ENCODE data around the gene FITM1.
"Not testable (repeated sequence)": the region's sequence is repeated elsewhere in the genome, so short reads cannot be mapped to it uniquely, and the experiment has no call there.

The FITM1 gene

DNA sequence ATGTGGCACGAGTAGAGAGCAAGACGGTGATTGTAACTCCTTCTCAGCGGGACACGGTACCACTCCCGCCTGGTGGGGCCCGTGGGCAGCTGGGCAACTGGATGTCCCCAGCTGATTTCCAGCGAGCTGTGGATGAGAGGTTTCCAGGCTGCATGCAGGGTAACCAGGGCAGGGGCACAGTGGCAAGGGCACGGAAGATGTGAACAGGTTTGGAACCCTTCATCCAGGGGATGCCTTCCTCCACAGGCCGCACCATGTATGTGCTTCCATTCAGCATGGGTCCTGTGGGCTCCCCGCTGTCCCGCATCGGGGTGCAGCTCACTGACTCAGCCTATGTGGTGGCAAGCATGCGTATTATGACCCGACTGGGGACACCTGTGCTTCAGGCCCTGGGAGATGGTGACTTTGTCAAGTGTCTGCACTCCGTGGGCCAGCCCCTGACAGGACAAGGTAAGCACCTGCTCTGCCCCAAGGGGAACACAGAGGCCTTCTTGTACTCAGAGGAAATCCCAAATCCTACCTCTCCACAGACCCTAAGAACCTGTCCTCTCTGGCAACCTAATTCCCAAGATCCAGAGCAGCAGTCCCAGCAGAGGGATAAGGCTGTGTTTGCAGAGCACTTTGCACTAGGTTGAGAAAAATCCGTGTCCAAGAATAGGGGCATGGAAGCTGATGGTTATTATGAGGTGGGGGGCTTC, 32.1 kb upstream of the FITM1 start:
- no peak for DNase-seq (ENCODE audit: low spot score)

DNA sequence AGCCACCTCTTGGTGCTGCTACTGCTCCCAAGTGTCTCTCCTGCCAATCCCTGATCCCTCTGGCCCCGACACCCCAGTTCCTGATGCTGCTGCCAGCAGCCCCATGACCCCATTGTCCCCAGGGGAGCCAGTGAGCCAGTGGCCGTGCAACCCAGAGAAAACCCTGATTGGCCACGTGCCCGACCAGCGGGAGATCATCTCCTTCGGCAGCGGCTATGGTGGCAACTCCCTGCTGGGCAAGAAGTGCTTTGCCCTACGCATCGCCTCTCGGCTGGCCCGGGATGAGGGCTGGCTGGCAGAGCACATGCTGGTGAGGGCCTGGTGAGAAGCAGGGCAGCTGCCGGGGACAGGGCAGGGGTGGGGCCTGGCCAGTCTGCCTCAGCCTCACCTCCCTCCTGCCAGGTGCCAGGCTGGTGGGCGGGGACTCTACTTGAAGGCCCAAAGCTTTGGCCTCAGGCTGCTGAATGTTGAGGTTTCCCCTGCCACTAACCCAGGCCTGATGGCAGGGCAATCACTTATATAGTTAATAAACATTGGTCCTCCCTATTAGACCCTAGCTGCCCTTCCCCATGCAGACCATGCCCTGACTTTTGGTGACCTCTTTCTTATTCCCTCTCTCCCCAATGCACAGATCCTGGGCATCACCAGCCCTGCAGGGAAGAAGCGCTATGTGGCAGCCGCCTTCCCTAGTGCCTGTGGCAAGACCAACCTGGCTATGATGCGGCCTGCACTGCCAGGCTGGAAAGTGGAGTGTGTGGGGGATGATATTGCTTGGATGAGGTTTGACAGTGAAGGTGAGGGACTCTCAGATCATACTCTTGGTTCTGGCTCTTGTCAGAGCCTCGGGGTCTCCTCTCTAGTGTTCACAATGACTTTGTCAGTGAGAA, 31.3 kb upstream of the FITM1 start:
- DNase-seq (ENCODE audit: low spot score) = no peak

DNA sequence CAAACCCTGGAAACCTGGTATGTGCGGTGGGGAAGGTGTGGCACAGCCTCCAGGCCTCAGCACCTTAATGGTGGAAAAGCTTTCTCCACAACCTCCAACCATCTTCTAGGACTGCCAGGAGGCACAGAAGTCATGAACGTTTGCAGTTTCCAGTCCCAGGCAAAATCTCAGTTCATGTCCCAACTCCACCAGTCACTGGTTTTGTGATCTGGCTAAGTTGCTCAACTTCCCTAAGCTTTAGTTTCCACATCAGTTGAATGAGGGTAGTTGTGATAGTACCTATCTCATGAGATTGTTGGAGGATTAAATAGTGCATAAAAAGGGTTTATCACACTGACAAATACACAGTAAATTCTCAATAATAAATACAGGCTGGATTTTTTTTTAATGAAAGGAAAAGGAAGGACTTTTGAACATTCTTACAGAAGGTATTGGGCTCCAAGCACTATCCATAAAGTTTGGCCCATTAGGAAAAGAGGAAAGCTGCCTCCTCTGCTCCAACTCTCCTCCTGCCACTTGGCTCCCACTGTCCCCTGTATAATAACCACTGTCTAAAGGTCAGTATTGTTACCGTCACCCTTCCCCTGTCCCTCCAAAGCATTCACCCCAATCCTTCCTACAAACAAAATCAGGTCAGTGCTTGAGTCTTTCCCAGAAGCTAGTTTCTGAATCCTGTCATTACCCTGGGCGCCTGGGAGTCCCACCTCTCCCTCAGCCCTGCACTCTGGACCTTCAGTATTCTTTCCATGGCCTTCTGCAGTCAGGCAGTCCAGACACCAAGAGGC, 30.1 kb upstream of the FITM1 start:
- no peak for DNase-seq (ENCODE audit: low spot score)

DNA sequence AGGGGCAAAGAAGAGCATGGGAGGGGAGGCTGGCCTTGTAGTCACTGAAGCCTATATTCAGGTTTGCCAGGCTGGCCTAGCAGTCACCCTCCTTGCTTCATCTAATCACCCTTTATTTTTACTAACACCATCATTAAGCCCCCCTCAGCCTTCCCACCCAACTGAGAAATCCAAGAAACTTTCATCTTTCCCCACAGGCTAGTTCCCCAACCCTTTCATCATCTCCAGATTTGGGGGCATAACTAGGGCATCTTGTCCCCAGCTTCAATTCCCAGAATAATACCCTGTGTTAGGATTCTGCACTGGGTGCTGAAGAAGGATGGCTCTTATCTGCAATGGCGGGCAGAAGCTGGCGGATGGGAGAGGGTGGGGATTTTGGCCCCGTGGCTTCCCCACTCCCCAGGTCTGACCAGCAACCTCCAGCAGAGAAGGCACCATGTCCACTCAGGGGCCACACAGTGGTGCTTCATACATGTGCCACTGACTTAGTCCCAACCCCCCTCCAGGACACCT, 29.4 kb upstream of the FITM1 start:
- no peak for DNase-seq (ENCODE audit: low spot score)

DNA sequence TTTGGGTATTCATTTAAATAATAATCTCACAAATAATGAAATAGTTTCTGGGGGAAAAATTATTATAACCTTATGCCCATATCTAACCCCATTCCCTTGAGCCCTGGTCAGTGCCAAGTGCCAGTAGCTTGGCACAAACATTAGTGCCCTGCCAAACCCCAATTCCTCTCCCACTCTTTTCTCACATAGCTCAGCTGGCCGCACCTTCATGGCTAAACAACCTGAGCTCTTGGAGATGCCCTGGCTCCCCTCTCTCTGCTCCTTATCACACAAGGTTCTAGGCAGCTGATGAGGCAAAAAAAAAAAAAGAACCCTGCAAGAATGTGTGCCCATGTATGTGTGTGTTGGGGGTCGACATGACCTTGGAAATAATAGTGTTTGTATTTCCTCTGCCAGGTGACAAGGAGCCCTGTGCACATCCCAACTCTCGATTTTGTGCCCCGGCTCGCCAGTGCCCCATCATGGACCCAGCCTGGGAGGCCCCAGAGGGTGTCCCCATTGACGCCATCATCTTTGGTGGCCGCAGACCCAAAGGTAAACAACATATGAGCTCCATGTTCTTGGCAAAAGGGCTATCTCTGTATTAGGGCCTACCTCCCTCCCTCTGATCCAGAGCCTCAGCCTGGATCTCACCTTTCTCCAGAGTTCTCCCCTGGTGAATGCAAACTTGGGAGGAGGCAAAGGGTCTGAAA, 28.0 kb upstream of the FITM1 start:
- DNase-seq (ENCODE audit: low spot score) = no peak

DNA sequence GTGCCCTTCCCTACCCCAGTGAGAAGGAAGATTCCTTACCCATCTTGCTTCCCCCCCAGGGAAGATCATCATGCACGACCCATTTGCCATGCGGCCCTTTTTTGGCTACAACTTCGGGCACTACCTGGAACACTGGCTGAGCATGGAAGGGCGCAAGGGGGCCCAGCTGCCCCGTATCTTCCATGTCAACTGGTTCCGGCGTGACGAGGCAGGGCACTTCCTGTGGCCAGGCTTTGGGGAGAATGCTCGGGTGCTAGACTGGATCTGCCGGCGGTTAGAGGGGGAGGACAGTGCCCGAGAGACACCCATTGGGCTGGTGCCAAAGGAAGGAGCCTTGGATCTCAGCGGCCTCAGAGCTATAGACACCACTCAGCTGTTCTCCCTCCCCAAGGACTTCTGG, 27.0 kb upstream of the FITM1 start:
- no peak for DNase-seq (ENCODE audit: low spot score)

DNA sequence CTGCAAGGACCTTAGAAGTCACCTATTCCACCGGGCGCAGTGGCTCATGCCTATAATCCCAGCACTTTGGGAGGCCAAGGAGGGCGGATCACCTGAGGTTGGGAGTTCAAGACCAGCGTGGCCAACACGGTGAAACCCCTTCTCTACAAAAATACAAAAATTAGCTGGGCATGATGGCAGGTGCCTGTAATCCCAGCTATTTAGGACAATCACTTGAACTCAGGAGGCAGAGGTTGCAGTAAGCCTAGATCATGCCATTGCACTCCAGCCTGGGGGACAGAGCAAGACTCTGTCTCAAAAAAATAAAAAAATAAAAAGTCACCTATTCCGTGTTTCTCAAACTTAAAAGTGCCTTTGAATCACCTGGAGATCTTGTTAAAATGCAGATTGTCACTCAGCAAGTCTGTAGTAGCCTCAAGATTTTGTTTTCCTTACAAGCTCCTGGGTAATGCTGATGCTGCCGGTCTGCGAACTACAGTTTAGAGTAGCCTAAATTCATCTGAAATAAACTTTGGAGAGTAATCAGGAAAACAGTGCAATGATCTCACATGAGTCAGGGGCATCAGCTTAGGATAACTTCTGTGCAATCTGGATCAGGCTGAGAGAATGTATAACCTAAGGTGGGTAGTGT, 24.7 kb upstream of the FITM1 start:
- not testable (repeated sequence) for DNase-seq (ENCODE audit: low spot score)

DNA sequence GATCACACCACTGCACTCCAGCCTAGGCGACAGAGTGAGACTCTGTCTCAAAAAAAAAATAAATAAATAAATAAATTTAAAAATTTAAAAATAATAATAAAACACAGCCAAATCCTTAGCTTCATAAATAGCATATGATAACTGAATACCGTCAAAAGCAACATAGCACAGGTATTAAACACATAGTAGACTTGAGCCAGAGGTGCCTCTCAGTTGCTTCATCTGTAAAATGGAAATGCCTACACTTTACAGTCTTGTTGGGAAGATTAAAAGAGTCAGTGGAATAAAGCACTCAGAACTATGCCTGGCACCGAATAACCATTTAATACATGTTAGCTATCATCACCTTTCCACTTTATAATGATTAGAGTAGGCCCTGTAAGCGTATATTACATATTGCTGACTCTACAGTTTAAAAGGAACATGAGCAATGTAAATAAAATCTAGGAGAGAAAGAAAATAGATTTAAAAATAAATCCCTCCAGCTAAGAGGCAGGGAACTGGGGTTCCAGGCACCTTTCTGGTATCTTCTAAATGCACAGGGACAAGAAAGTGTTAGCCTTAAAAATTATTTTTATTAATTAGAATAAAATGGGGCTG, 23.7 kb upstream of the FITM1 start:
- DNase-seq (ENCODE audit: low spot score) = no peak

DNA sequence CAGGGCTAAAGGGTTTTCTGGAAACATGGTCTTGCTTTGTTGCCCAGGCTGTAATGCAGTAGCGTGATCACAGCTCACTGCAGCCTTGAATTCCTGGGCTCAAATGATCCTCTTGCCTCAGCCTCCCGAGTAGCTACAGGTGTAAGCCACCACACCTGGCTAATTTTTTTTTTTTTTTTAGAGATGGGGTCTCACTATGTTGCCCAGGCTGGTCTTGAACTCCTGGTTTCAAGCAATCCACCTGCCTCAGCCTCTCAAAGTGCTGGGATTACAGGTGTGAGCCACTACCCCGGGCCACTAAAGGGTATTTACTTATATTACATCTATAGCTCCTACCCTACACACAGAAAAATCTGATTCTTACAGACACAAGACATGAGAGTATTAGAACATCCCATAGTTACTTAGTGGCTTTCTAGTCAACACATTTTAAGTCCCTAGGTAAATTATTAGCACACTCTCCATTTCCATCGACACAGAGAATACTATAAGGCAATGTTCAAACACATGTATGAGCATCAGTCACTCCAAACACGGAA, 22.1 kb upstream of the FITM1 start:
- no peak for DNase-seq (ENCODE audit: low spot score)

DNA sequence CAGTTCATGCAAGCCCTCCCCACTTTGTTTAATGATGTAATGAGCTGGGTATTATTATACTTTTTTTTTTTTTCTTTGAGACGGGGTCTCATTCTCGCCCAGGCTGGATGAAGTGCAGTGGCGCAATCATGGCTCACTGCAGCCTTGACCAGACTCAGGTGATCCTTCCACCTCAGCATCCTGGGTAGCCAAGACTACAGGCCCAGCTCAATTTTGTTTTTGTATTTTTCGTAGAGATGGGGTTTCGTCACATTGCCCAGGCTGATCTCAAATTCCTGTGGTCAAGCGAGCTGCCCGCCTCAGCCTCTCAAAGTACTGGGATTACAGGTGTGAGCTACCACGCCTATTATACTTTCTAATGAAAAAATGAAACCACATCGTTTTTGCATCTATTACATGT, 20.4 kb upstream of the FITM1 start:
- no peak for DNase-seq (ENCODE audit: low spot score)

DNA sequence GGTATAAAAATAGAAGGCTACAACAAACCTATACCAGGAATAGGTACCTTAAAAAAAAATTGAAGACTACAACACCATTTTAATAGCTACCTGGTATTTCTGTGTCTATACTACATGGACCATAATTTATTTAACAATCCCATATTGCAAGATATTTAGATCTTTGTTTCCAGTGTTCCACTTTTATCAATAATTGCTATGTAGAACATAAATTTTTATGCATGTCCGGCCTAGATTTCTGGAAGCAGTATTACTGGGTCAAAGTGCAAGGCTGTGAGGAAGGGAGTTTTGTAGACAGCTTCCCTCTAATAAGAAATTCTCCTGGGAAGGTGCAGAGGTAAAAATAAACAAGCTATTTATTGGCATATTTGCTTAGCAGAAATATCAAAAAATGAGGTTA, 19.9 kb upstream of the FITM1 start:
- no peak for DNase-seq (ENCODE audit: low spot score)

DNA sequence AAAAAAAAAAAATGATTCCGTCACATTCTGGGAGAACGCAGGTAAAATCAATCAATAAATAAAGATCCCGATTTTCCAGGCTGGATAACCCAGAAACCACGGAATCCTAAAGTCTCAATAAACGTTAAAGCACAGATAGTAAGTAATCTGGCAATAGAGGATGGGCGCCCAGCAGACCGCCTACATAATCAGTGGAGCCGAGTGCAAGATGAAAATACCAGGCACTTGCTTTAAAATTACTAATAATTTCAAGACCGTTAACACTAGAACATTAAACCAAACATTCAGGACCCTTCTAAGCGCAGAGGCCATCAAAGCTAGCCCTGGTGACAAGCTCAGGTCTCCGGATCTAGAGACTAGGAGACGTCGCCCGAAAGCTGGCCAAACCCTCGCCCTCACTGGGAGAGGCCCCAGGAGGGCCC, 17.1 kb upstream of the FITM1 start:
- no peak for DNase-seq (ENCODE audit: low spot score)

DNA sequence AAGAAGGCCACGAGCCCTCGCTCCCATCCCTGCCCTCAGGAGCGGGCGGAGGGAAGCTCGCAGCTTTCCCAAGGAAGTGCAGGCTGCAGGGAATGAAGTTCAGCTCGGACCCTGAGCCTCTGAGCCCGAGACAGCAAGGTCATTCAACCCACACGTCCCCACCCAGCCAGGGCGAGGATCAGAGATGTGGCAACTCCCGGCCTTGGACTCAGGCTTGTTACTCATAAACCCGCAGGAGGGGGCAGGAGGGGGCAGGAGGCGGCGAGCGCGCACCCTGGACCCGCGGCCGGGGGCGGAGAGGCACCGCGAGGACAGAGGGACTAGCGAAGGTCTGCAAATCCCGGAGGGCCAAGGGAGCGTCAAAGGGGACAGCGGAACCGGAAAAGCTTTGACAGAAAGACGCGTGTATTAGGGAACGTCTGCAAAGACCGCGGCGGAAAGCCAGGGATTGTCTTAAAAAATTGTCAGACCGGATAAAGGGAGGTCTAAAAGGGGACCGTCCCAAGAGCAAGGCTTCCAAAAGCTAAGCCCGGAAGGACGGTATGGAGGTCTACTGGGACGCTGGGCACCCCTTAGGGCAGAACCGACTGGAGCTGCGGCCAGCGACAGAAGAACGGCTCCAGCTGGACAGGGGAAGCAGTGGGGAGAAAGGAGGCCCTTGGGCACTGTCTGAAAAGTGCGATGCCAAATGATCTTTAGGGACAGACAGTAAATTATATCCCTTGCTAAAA, 16.5 kb upstream of the FITM1 start:
- peak; percentile 89 for DNase-seq (ENCODE audit: low spot score)

DNA sequence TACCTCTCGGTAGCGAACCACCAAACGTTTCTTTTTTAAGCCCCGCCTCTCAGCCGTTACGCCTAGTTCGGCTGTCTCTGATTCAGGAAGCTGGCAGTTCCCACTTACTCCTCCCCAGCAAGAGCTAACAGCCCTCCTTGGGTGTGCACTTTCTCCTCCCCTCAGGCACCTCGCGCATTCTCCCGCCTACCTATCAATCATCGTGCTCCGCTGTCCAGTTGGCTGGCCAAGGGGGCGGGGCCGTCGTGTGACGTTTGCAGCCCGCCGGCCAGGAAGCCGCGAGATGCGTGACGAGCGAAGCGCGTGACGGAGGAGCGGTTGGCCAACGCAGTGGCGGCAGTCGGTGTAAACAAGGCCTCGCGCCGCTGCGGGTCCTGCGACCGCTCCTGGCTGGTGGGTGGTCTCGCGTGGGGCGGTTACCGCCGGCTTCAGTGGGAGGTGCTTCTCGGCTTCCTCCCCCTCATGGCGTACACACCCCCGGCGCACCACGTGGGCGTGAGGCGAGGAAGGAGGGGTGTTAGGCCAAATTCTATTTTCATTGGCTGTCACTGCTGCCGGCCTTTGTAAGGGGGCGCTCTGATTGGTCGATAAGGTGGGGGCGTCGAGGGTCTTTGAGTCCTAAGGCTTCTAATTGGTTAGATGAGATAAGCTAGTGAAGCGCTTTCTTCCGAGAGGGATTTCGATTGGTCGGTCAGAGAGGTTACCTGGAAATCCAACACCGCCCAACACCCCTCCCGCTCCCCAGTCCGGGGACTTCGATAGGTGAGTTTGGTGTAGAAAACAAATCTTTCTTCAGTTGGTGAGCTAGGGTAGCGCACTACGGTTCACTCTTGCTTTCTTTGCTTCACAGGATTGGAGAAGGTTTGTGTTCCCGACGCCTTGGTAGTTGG, 15.7 kb upstream of the FITM1 start, which contains the start of the genes DCAF11 and NRL:
TSS of gene DCAF11 (plus strand) at position 246 of the 890 bp plus-strand sequence. CDS start 818 bp downstream, outside the sequence.
TSS of gene NRL (minus strand) at position 418 of the 890 bp plus-strand sequence. CDS start 32,101 bp downstream, outside the sequence.
- DNase-seq (ENCODE audit: low spot score) = peak; percentile 100

DNA sequence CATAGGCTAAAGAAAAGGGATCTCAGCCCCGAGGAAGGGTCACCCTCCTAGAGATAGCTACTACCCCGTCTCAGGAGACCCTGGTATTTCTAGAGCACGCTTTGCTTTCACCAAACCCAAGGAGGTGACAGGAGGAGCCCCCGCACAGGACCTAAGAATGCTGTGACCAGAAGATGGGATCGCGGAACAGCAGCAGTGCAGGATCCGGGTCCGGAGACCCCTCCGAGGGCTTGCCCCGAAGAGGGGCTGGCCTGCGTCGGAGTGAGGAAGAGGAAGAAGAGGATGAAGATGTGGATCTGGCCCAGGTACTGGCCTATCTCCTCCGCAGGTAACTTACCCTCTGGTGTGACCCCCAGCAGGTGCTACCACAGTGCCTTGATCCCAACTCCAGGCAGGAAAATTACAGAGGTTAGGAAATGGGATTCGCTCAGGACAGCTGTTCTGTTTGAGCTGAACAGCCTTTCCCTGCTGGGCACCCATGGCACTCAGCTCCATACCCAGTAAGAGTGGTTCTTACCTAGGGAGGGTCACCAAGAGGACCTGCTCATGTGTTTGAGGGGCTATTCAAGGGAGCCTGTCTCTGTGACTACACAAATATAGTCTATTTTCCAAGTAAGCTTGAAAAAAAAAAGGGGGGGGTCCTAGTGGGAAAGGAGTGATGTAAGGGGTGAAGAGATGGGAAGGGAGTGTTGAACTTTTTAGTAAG, 14.9 kb upstream of the FITM1 start:
- DNase-seq (ENCODE audit: low spot score) = no peak

DNA sequence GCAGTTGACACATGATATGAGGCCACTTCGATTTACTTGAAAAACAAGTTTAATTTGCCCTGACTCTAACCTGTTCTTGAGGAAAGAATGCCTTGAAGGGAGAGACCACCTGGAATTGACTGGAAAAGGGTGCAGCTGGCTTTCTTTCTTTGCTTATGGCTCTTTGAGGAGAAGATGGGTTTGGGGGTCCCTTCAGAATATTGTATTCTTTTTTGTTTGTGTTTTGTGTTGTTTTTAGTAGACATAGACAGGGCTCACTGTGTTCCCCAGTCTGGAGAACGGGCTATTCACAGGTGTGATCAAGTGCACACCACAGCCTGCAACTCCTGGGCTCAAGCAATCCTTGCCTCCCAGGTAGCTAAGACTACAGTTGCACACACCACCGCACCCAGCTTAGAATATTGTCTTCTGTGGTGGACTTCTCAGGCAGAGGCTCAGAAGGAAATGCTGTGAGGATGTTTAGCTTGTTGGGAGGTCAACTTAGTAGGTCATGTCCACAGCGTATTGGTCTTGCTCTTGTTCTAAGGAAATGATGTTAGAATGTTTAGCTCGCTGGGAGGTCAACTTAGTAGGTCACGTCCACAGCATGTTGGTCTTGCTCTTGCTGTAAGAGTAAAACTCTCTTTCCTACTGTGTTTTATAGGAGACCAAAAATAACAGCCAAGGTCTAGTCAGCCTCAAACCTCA, 14.2 kb upstream of the FITM1 start:
- DNase-seq (ENCODE audit: low spot score) = no peak

DNA sequence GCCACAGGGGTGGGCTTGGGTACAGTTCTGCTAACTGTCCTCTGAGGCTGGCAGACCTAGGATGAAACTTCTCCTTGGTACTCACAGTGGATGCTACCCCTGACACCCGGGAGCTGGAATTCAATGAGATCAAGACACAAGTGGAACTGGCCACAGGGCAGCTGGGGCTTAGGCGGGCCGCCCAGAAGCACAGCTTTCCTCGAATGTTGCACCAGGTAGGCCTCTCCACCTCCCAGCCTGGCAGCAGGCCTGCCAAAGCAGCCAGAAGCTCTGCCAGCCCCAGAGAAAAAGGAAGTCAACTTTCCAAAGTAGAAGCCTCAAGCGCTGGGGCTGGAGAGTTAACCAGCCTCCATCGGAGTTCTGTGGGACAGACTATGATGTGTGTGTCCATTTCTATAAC, 13.3 kb upstream of the FITM1 start:
- DNase-seq (ENCODE audit: low spot score) = no peak

Data from Ammon's horn (tissue), 1 donor.